HepG2 (cell line): Measurements from ENCODE around the gene SAP30. TPM values are rescaled to one million over a fixed set of nuclear protein-coding genes. Genes with fewer than 3 reads are reported as not detected.

ENCODE experiments used
- AHR ChIP-seq: IDR thresholded peaks from 2 replicates; pipeline ENCODE4 v1.6.1; 2018; ENCODE audit warnings: missing genetic modification reagents, missing compliant biosample characterization
- CCAR2 ChIP-seq: fragments of 200-400 bp; formaldehyde crosslinking; optimal IDR thresholded peaks from 2 replicates; pipeline ENCODE3; 2018; ENCODE audit warnings: low read depth, mild to moderate bottlenecking, low read length, moderate library complexity
- CREB1 ChIP-seq, 2 experiments: fragments of 450-650 bp in 1 of 2; IDR thresholded peaks; 2 replicates each; pipeline ENCODE4 v1.6.1; 2016 to 2017; ENCODE audit warnings: control low read depth in 1 of 2, mild to moderate bottlenecking in 1 of 2, missing compliant biosample characterization in 1 of 2, missing genetic modification characterization in 1 of 2
- DMAP1 ChIP-seq: IDR thresholded peaks from 2 replicates; pipeline ENCODE4 v1.6.1; 2016
- EP300 ChIP-seq, 3 experiments: sonication (generic) in 1 of 3; formaldehyde crosslinking in 1 of 3; IDR thresholded peaks; 2 replicates each; pipeline versions ENCODE4 v1.5.1 to v1.6.1; 2011 to 2020; ENCODE audit warnings: low read depth in 2 of 3, low read length in 2 of 3, borderline replicate concordance in 1 of 3, improper control_type of control experiment in 1 of 3, mild to moderate bottlenecking in 1 of 3, missing genetic modification reagents in 1 of 3, moderate library complexity in 1 of 3
- FOXM1 ChIP-seq: sonication (generic); formaldehyde crosslinking; IDR thresholded peaks from 2 replicates; pipeline ENCODE4 v1.5.0; 2020; ENCODE audit warnings: missing genetic modification reagents
- FOXO1 ChIP-seq: sonication (generic); formaldehyde crosslinking; IDR thresholded peaks from 2 replicates; pipeline ENCODE4 v1.4.0; 2020; ENCODE audit warnings: missing genetic modification reagents
- GABPA ChIP-seq, 2 experiments: IDR thresholded peaks; 2 replicates each; pipeline ENCODE4 v1.6.1; 2011 to 2016; ENCODE audit warnings: low read depth in 2 of 2, low read length in 1 of 2, missing biosample characterization in 1 of 2, missing genetic modification characterization in 1 of 2
- GATAD2A ChIP-seq: IDR thresholded peaks from 2 replicates; pipeline ENCODE4 v1.6.1; 2016
- IKZF1 ChIP-seq: fragments of 450-650 bp; IDR thresholded peaks from 2 replicates; pipeline ENCODE4 v1.7.1; 2016
- MYPOP ChIP-seq: sonication (generic); formaldehyde crosslinking; IDR thresholded peaks from 2 replicates; pipeline ENCODE4 v1.8.1; 2023; ENCODE audit warnings: mild to moderate bottlenecking, moderate library complexity, missing genetic modification reagents
- NFYC ChIP-seq: IDR thresholded peaks from 2 replicates; pipeline ENCODE4 v1.6.1; 2016; ENCODE audit warnings: missing genetic modification reagents, missing compliant biosample characterization
- SMAD9 ChIP-seq: sonication (generic); formaldehyde crosslinking; IDR thresholded peaks from 2 replicates; pipeline ENCODE4 v1.5.1; 2020; ENCODE audit warnings: mild to moderate bottlenecking, missing genetic modification reagents
- SMARCC2 ChIP-seq: fragments of 450-650 bp; IDR thresholded peaks from 2 replicates; pipeline ENCODE4 v1.6.1; 2017; ENCODE audit warnings: antibody characterized with exemption, mild to moderate bottlenecking
- SRF ChIP-seq: IDR thresholded peaks from 2 replicates; pipeline ENCODE4 v1.6.1; 2011; ENCODE audit warnings: mild to moderate bottlenecking, low read depth, low read length, moderate library complexity
- TFAP4 ChIP-seq: sonication (generic); IDR thresholded peaks from 2 replicates; pipeline ENCODE4 v1.6.1; 2016; ENCODE audit warnings: low read depth, borderline replicate concordance
- ZC3H13 ChIP-seq: sonication (generic); formaldehyde crosslinking; IDR thresholded peaks from 2 replicates; pipeline ENCODE4 v1.8.1; 2023; ENCODE audit warnings: mild to moderate bottlenecking, missing genetic modification reagents, moderate library complexity
- ZNF232 ChIP-seq: sonication (generic); formaldehyde crosslinking; IDR thresholded peaks from 2 replicates; pipeline ENCODE4 v1.4.0; 2020; ENCODE audit warnings: missing genetic modification reagents, borderline replicate concordance
- ZNF720 ChIP-seq: sonication (generic); formaldehyde crosslinking; IDR thresholded peaks from 2 replicates; pipeline ENCODE4 v1.4.0; 2020; ENCODE audit warnings: missing genetic modification reagents
- ZNF777 ChIP-seq: sonication (generic); formaldehyde crosslinking; IDR thresholded peaks from 2 replicates; pipeline ENCODE4 v1.4.0; 2020; ENCODE audit warnings: missing genetic modification reagents
- ZSCAN31 ChIP-seq: sonication (generic); formaldehyde crosslinking; IDR thresholded peaks from 2 replicates; pipeline ENCODE4 v1.5.0; 2020; ENCODE audit warnings: low read depth, mild to moderate bottlenecking, missing genetic modification reagents
- polyA plus RNA-seq, 8 experiments: library from polyadenylated mRNA; depleted of rRNA in 3 of 8; stranded (reverse) in 7 of 8; unstranded in 1 of 8; fragments of >200 nt; fragmentation: Illumina TruSeq in 4 of 8; extraction: Trizol in 4 of 8; gene quantifications; 2 replicates each; pipeline versions ENCODE4 v1.2.1 to v1.2.3, GENCODE V29; 2011 to 2016; ENCODE audit warnings: low read depth in 4 of 8, missing spikeins in 1 of 8, mixed read lengths in 1 of 8; ENCODE audit not compliant: insufficient read depth in 1 of 8
- total RNA-seq, 5 experiments: library from RNA; depleted of rRNA; stranded (reverse); fragments of >200 nt; fragmentation: Illumina TruSeq; extraction: Trizol; gene quantifications; 2 replicates each; pipeline ENCODE4 v1.2.3, GENCODE V29; 2016; ENCODE audit warnings: low read depth in 1 of 5
- TF ChIP-seq, protein P1 (sequence below): sonication (generic); formaldehyde crosslinking; IDR thresholded peaks from 2 replicates; pipeline ENCODE4 v1.4.0; 2020; ENCODE audit warnings: missing genetic modification reagents
- TF ChIP-seq, protein P2 (sequence below): sonication (generic); formaldehyde crosslinking; IDR thresholded peaks from 2 replicates; pipeline ENCODE4 v1.8.1; 2023; ENCODE audit warnings: mild to moderate bottlenecking, inconsistent platforms, moderate library complexity, missing genetic modification reagents, borderline replicate concordance
- TF ChIP-seq, protein P3 (sequence below), 2 experiments: fragments of 450-650 bp in 1 of 2; sonication (generic) in 1 of 2; formaldehyde crosslinking; IDR thresholded peaks; 2 replicates each; pipeline versions ENCODE4 v1.5.0 to v1.8.0; 2020 to 2022; ENCODE audit warnings: mild to moderate bottlenecking in 1 of 2, missing genetic modification reagents in 1 of 2

SAP30 gene
- total and polyA plus RNA-seq, 2 of the 13 experiments (the other 11 are each of a cell fraction or from before 2014, with no cell fraction given) = 14.2 to 25.1 TPM

DNA sequence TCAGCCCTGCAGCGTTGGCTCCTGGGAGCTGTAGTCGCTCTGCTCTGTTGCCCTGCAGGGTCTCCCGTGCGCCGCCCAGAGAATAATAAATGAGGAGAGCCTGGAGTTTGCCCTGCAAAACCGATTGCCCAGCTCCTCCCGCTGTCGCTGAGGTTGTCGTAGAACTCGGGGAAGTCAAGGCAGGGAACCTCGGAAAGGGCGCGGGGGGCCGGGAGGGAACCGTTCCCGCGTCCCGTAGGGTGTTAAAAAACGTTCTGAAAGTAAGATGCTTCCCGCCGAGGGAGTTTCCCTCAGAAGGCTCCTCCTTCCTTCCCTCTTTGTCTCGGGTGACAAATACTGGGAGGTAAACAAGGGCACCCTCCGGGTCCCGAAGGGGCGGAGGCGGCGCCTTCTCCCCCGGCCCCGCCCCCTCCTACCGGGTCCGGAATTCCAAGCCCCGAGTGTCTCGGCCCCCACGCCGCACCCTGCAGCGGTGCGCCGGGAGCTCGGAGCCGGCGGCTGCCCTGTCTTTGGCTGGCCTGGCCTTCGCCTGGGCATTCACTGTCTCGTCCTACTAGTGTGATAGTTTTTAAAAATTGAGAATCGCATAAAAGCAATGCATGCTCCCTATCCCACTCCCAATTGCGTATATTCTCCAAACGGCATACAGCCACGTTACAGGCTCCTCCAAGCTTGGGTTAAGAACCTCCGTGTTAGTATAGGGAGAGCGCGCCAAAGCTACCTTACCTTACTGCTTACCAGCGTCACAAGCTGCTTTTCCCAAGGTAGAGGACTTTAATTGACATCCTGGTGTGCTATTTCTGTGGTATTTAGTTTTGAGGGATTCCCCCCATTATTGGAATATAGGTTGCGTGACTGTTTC lies 35.6 kb upstream of the SAP30 start (continued):
- no peak for TF ChIP-seq CREB1 (IDR thresholded peaks at IDR 0.05)
- no peak for TF ChIP-seq CREB1 (CRISPR knock-in tag; IDR thresholded peaks at IDR 0.05)
- TF ChIP-seq ZNF720 (CRISPR knock-in tag) = no peak
- TF ChIP-seq AHR = no peak
- 0 out of 2 replicates have a peak, but pooled peaks have one; percentile 3 for TF ChIP-seq SRF
- peak; percentile 52 for TF ChIP-seq ZNF777 (CRISPR knock-in tag)
- TF ChIP-seq, protein P1, sequence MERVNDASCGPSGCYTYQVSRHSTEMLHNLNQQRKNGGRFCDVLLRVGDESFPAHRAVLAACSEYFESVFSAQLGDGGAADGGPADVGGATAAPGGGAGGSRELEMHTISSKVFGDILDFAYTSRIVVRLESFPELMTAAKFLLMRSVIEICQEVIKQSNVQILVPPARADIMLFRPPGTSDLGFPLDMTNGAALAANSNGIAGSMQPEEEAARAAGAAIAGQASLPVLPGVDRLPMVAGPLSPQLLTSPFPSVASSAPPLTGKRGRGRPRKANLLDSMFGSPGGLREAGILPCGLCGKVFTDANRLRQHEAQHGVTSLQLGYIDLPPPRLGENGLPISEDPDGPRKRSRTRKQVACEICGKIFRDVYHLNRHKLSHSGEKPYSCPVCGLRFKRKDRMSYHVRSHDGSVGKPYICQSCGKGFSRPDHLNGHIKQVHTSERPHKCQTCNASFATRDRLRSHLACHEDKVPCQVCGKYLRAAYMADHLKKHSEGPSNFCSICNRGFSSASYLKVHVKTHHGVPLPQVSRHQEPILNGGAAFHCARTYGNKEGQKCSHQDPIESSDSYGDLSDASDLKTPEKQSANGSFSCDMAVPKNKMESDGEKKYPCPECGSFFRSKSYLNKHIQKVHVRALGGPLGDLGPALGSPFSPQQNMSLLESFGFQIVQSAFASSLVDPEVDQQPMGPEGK = peak; percentile 80
- TF ChIP-seq FOXO1 (CRISPR knock-in tag) = peak; percentile 59; the same call in 1 of the 2 replicates
- no peak for TF ChIP-seq GABPA (IDR thresholded peaks at IDR 0.05; ENCODE audit: low read depth, low read length)
- TF ChIP-seq GABPA (CRISPR knock-in tag; IDR thresholded peaks at IDR 0.05; ENCODE audit: low read depth) = no peak; the same call in 1 of the 2 replicates
- TF ChIP-seq ZSCAN31 = no peak
- TF ChIP-seq CCAR2 = no peak
- no peak for TF ChIP-seq IKZF1
- TF ChIP-seq TFAP4 = no peak
- 0 out of 2 replicates have a peak, but pooled peaks have one; percentile 58 for TF ChIP-seq SMAD9 (CRISPR knock-in tag)
- TF ChIP-seq, protein P2, sequence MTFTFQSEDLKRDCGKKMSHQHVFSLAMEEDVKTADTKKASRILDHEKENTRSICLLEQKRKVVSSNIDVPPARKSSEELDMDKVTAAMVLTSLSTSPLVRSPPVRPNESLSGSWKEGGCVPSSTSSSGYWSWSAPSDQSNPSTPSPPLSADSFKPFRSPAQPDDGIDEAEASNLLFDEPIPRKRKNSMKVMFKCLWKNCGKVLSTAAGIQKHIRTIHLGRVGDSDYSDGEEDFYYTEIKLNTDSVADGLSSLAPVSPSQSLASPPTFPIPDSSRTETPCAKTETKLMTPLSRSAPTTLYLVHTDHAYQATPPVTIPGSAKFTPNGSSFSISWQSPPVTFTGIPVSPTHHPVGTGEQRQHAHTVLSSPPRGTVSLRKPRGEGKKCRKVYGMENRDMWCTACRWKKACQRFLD (CRISPR knock-in tag) = no peak
- no peak for TF ChIP-seq FOXM1 (CRISPR knock-in tag)
- TF ChIP-seq, protein P3, sequence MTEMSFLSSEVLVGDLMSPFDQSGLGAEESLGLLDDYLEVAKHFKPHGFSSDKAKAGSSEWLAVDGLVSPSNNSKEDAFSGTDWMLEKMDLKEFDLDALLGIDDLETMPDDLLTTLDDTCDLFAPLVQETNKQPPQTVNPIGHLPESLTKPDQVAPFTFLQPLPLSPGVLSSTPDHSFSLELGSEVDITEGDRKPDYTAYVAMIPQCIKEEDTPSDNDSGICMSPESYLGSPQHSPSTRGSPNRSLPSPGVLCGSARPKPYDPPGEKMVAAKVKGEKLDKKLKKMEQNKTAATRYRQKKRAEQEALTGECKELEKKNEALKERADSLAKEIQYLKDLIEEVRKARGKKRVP (CRISPR knock-in tag; IDR thresholded peaks at IDR 0.05) = no peak
- TF ChIP-seq SMARCC2 = no peak
- TF ChIP-seq ZC3H13 (CRISPR knock-in tag) = peak; percentile 14; the same call in 1 of the 2 replicates
- 0 out of 2 replicates have a peak, but pooled peaks have one; percentile 1 for TF ChIP-seq MYPOP
- TF ChIP-seq DMAP1 = peak; percentile 35; the same call in 1 of the 2 replicates
- TF ChIP-seq EP300 (IDR thresholded peaks at IDR 0.05; ENCODE audit: low read depth in 2 of 2, low read length in 2 of 2) = no peak
- no peak for TF ChIP-seq EP300 (CRISPR knock-in tag; IDR thresholded peaks at IDR 0.05; ENCODE audit: borderline replicate concordance)
- TF ChIP-seq ZNF232 (CRISPR knock-in tag) = peak; percentile 4; the same call in 1 of the 2 replicates
- no peak for TF ChIP-seq NFYC (CRISPR knock-in tag)
- TF ChIP-seq GATAD2A = no peak
